ENCODE results near the gene SPEG. TPM values are rescaled to one million over a fixed set of nuclear protein-coding genes. Genes with fewer than 3 reads are reported as not detected.

Gene SPEG
- total and polyA plus RNA-seq, 2 of the 8 experiments (the other 6 are each of a cell fraction or from before 2014, with no cell fraction given) = 19.9 to 32.0 TPM

DNA sequence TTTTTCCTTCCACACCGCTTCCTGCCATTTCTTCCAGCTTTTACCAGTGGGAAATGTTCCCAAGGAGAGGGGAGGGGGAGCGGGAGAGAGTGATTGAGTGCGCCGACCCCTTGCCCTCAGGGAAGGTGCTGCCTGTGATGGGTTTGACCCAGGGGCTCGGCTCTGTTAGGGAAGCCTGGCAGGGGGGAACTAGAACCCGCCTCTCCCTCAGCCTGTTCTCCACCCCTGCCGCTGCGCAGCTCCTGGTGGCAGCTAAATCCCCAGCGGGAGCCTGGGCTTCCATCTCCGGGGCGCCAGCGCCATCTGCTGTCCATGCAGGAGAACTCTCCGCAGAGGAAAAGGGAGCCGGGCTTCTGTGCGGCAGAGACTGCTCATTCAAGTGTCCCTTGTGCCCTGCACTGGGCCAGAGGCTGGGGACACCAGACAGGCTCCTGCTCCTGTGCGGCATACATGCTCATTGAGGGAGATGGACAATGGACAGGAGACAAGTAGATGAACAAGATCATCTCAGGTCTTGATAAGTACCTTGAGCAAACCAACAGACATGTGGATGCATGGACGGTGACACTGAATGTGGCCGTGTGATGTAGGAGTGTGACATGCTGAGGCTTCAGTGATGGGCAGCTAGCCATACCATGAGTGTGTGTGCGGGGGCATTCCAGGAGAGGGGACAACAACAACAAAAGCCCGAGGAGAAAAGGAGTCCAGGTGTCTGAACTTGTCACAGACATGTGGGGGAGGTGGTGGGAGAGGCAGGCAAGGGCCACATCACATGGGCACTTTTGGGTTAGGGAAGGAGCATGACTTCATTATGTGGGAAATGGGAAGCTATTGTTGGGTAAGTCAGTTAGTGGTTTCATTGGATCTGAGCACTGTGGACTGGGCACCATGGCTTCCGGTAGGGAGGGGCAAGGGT lies 95.7 kb downstream of the SPEG start (continued):
- TF ChIP-seq RBBP5 (IDR thresholded peaks at IDR 0.05; ENCODE audit: borderline replicate concordance, low read depth, low read length) = no peak
- no peak for TF ChIP-seq CBX8 (IDR thresholded peaks at IDR 0.05; ENCODE audit: borderline replicate concordance, low read depth, low read length)
- TF ChIP-seq GTF2F1 (IDR thresholded peaks at IDR 0.05; ENCODE audit: borderline replicate concordance, low read depth, low read length) = no peak
- TF ChIP-seq GABPA (IDR thresholded peaks at IDR 0.05; ENCODE audit: borderline replicate concordance, insufficient read depth, low read length) = peak; percentile 60; the same call in 1 of the 2 replicates
- no peak for TF ChIP-seq EZH2 (IDR thresholded peaks at IDR 0.05; ENCODE audit: low read depth, low read length, severe bottlenecking)
- TF ChIP-seq TBP (IDR thresholded peaks at IDR 0.05; ENCODE audit: low read depth, low read length) = no peak
- no peak for TF ChIP-seq SAP30 (IDR thresholded peaks at IDR 0.05; ENCODE audit: insufficient read depth, insufficient replicate concordance, low read length)
- TF ChIP-seq FOSL1 (IDR thresholded peaks at IDR 0.05; ENCODE audit: insufficient read depth, low read depth, low read length) = no peak
- no peak for TF ChIP-seq SP2 (IDR thresholded peaks at IDR 0.05; ENCODE audit: low read length)
- no peak for TF ChIP-seq KDM4A (IDR thresholded peaks at IDR 0.05; ENCODE audit: low read depth, low read length, severe bottlenecking)
- TF ChIP-seq USF2 (IDR thresholded peaks at IDR 0.05; ENCODE audit: low read length) = no peak
- TF ChIP-seq TAF1 (IDR thresholded peaks at IDR 0.05; ENCODE audit: low read depth, low read length) = no peak
- TF ChIP-seq ATF2 (IDR thresholded peaks at IDR 0.05; ENCODE audit: low read length) = 0 out of 2 replicates have a peak, but pooled peaks have one; percentile 44
